ENCODE results near the gene PTPN14. TPM values are rescaled to one million over a fixed set of nuclear protein-coding genes. Genes with fewer than 3 reads are reported as not detected.

Gene PTPN14
- total RNA-seq, 6 experiments from 2014 or later = 1.6 to 4.6 (median 2.1) TPM

- DNase-seq = no peak
- Histone ChIP-seq H3K4me1 (no peaks in the 10 kb centered on the region), H3K9me3 (no peaks in the 10 kb centered on the region), H3K27ac (no peak overlapping the region), H3K27me3 (no peaks in the 10 kb centered on the region), H3K36me3 (no peaks in the 10 kb centered on the region), H3K4me3 (no peak overlapping the region)
- intact Hi-C loops (cut with DNase I) = no loop called here
- TF ChIP-seq POLR2A (IDR thresholded peaks at IDR 0.05) (no peak), CTCF (IDR thresholded peaks at IDR 0.05) (no peak)
- no peak for ATAC-seq
These were observed 12.5 kb upstream of the PTPN14 start for GRCh38 chr1:214563881-214564280.

GRCh38 chr1:214557952-214558735 is 6.7 kb upstream of the PTPN14 start:
- DNase-seq = no peak
- no peaks in the 10 kb centered on the region for H3K36me3 ChIP-seq
- no peaks in the 10 kb centered on the region for H3K9me3 ChIP-seq
- 56% methylated on average over 8 of the region's 8 CpGs for WGBS (ENCODE audit: insufficient coverage, low coverage, low lambda C conversion rate, missing lambda C conversion rate)
- no peak overlapping the region for H3K27ac ChIP-seq
- H3K4me1 ChIP-seq = no peaks in the 10 kb centered on the region
- no peak for ATAC-seq
- intact Hi-C loops (cut with DNase I) = no loop called here
- TF ChIP-seq POLR2A (IDR thresholded peaks at IDR 0.05) (no peak), CTCF (IDR thresholded peaks at IDR 0.05) (no peak)
- no peaks in the 10 kb centered on the region for H3K27me3 ChIP-seq
- no peak overlapping the region for H3K4me3 ChIP-seq

- no peak for ATAC-seq
- Histone ChIP-seq H3K27ac (no peak overlapping the region), H3K9me3 (no peaks in the 10 kb centered on the region), H3K36me3 (no peaks in the 10 kb centered on the region), H3K4me3 (no peak overlapping the region), H3K27me3 (no peaks in the 10 kb centered on the region), H3K4me1 (no peaks in the 10 kb centered on the region)
- no peak for DNase-seq
- TF ChIP-seq POLR2A (IDR thresholded peaks at IDR 0.05) (no peak), CTCF (IDR thresholded peaks at IDR 0.05) (no peak)
- WGBS (ENCODE audit: insufficient coverage, low coverage, low lambda C conversion rate, missing lambda C conversion rate) = 61% methylated on average over 5 of the region's 5 CpGs
- intact Hi-C loops (cut with DNase I) = no loop called here
These were observed 1.8 kb upstream of the PTPN14 start for GRCh38 chr1:214553142-214553710.

GRCh38 chr1:214552174-214552608 is 789 bp upstream of the PTPN14 start:
- Histone ChIP-seq H3K4me1 (no peaks in the 10 kb centered on the region), H3K36me3 (no peaks in the 10 kb centered on the region), H3K27me3 (no peaks in the 10 kb centered on the region), H3K4me3 (peak overlapping the region; percentile 47 to 53 (median 51)), H3K27ac (peak overlapping the region; percentile 76 to 83 (median 83)), H3K9me3 (no peaks in the 10 kb centered on the region)
- intact Hi-C loops (cut with DNase I) = no loop called here
- 2% methylated on average over 10 of the region's 15 CpGs for WGBS (ENCODE audit: insufficient coverage, low coverage, low lambda C conversion rate, missing lambda C conversion rate)
- ATAC-seq (peak; percentile 26 to 52 (median 44)), DNase-seq (peak in 1 of 3 donors; percentile 36)
- TF ChIP-seq CTCF (IDR thresholded peaks at IDR 0.05) (no peak), POLR2A (IDR thresholded peaks at IDR 0.05) (no peak)
